Kidney (tissue), 14 donors: ENCODE results near the gene BACE2. TPM values are rescaled to one million over a fixed set of nuclear protein-coding genes. Genes with fewer than 3 reads are reported as not detected.

Source experiments
- DNase-seq, 5 donors: peaks; one replicate each; pipeline ENCODE4 v3.0.0-alpha.2; 2013 to 2020
- FAIRE-seq: peaks from 2 replicates; lab custom pipeline; 2012; peaks lifted over from hg19 to GRCh38; lab: Jason Lieb, UNC
- H3K27ac ChIP-seq, 2 donors: one replicate each; pipeline ENCODE4 v1.7.0; 2013; ENCODE audit warnings: low read depth in 2 of 2, low read length in 2 of 2, inconsistent platforms in 1 of 2
- H3K27me3 ChIP-seq: one replicate; pipeline ENCODE4 v1.7.1; 2013; ENCODE audit warnings: low read length, inconsistent platforms; ENCODE audit not compliant: control insufficient read depth, insufficient read depth
- H3K36me3 ChIP-seq, 3 donors: one replicate each; pipeline versions ENCODE4 v1.7.0 to v1.7.1; 2013; ENCODE audit warnings: low read length in 3 of 3, control low read depth in 1 of 3, inconsistent platforms in 1 of 3; ENCODE audit not compliant: insufficient read depth in 3 of 3, control insufficient read depth in 2 of 3
- H3K4me1 ChIP-seq, 3 donors: one replicate each; pipeline versions ENCODE4 v1.7.0 to v1.7.1; 2013; ENCODE audit warnings: low read length in 3 of 3, inconsistent platforms in 1 of 3, low read depth in 1 of 3; ENCODE audit not compliant: control insufficient read depth in 2 of 3, insufficient read depth in 2 of 3
- H3K4me3 ChIP-seq, 3 donors: one replicate each; pipeline versions ENCODE4 v1.7.0 to v1.8.1; 2013; ENCODE audit warnings: low read length in 3 of 3, control low read depth in 1 of 3, inconsistent platforms in 1 of 3
- H3K9ac ChIP-seq, 3 donors: one replicate each; pipeline versions ENCODE4 v1.7.0 to v1.7.1; 2013; ENCODE audit warnings: low read length in 3 of 3, control low read depth in 1 of 3, inconsistent platforms in 1 of 3
- H3K9me3 ChIP-seq, 3 donors: one replicate each; pipeline versions ENCODE4 v1.7.0 to v1.7.1; 2013; ENCODE audit warnings: low read length in 3 of 3, control low read depth in 1 of 3, inconsistent platforms in 1 of 3; ENCODE audit not compliant: control insufficient read depth in 2 of 3, insufficient read depth in 1 of 3
- intact Hi-C: fragments of 100-400 bp; cut with DNase I; formaldehyde crosslinking; loops from one replicate; pipeline ENCODE4 v1.11.1; 2022
- polyA plus RNA-seq: library from polyadenylated mRNA; stranded (reverse); fragments of 350-450 nt; fragmentation: Illumina TruSeq; extraction: RNeasy Lipid Tissue Mini Kit (QIAGEN cat#74804); gene quantifications from one replicate; pipeline ENCODE4 v1.2.3, GENCODE V29; 2014; ENCODE audit warnings: low read depth, low replicate concordance; ENCODE audit not compliant: insufficient read depth
- total RNA-seq: library from RNA; stranded (reverse); fragmentation: NEBNext Ultra II Directional; extraction: Animal tissue kit (Norgen Biotek cat#: 25700); gene quantifications from one replicate; pipeline ENCODE4 v1.2.1, GENCODE V29; 2021
- TF ChIP-seq, protein P1 (sequence below): IDR thresholded peaks from 3 replicates; pipeline ENCODE4 v1.5.1; 2012; ENCODE audit warnings: mild to moderate bottlenecking, moderate library complexity, borderline replicate concordance; ENCODE audit not compliant: insufficient read depth; ENCODE audit errors: extremely low read depth
- donor health status: control.
- donor health status: control.
- donor health status: control.
- donor health status: control.
- donor health status: control.
- donor health status: DM: yes; HTN: yes; CAD: no.
- donor health status: Normal renal cell carcinoma (clear cell type).

The BACE2 gene
- total and polyA plus RNA-seq, 2 donors from 2014 or later: 55.5 to 65.7 TPM

DNA sequence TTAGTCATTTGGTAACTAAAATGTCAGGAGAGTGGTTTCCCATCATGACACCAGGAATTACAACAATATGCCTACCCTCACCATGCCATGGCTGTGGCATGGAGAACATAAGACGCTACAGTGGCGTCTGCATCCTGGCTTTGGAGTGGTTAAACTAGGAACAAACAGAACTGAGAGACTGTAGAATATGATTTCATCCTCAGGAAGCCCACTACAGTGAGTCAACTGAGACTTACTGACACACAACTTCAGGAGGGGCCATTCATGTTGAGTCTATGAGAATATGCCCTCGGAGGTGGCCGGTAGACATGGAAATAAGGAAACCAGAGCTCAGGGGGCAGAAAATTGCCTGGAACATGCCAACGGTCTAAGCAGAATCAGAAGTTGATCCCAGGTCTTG is 5.9 kb upstream of the BACE2 start:
- TF ChIP-seq, protein P1, sequence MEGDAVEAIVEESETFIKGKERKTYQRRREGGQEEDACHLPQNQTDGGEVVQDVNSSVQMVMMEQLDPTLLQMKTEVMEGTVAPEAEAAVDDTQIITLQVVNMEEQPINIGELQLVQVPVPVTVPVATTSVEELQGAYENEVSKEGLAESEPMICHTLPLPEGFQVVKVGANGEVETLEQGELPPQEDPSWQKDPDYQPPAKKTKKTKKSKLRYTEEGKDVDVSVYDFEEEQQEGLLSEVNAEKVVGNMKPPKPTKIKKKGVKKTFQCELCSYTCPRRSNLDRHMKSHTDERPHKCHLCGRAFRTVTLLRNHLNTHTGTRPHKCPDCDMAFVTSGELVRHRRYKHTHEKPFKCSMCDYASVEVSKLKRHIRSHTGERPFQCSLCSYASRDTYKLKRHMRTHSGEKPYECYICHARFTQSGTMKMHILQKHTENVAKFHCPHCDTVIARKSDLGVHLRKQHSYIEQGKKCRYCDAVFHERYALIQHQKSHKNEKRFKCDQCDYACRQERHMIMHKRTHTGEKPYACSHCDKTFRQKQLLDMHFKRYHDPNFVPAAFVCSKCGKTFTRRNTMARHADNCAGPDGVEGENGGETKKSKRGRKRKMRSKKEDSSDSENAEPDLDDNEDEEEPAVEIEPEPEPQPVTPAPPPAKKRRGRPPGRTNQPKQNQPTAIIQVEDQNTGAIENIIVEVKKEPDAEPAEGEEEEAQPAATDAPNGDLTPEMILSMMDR: no peak

DNA sequence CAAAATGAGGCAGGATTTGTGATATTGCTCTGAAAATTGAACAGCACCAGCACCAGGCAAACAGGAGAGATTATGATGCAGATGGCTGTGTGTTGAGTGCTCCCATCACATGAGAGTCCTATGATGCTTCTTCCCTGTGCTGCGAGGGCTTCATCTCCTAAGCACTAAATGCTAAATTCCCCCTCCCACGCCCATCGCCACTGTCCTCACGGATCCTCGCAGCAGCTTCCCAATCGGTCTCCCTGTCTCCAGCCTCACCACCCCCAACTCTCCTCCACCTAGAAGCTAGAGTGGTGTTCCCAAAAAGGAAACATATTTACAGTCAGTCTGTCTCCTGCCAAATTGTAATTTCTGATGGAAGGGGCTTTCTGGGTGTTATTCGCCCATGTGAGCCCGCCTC is 4.9 kb upstream of the BACE2 start:
- no peak for DNase-seq
- TF ChIP-seq, protein P1: no peak
- Histone ChIP-seq H3K9me3 (no peaks in the 10 kb centered on the region), H3K36me3 (no peaks in the 10 kb centered on the region), H3K9ac (no peak overlapping the region), H3K4me1 (no peaks in the 10 kb centered on the region), H3K27ac (no peak overlapping the region), H3K27me3 (no peaks in the 10 kb centered on the region), H3K4me3 (no peak overlapping the region)
- FAIRE-seq: no peak
- intact Hi-C loops: no loop called here

More for the DNA sequence above, 5.9 kb upstream of the BACE2 start:
- no peaks in the 10 kb centered on the region for H3K36me3 ChIP-seq
- H3K4me3 ChIP-seq: no peak overlapping the region
- no peak overlapping the region for H3K27ac ChIP-seq
- no peaks in the 10 kb centered on the region for H3K9me3 ChIP-seq
- FAIRE-seq: no peak
- no peak for DNase-seq
- H3K4me1 ChIP-seq: no peaks in the 10 kb centered on the region
- intact Hi-C loops: no loop called here
- no peak overlapping the region for H3K9ac ChIP-seq
- no peaks in the 10 kb centered on the region for H3K27me3 ChIP-seq

DNA sequence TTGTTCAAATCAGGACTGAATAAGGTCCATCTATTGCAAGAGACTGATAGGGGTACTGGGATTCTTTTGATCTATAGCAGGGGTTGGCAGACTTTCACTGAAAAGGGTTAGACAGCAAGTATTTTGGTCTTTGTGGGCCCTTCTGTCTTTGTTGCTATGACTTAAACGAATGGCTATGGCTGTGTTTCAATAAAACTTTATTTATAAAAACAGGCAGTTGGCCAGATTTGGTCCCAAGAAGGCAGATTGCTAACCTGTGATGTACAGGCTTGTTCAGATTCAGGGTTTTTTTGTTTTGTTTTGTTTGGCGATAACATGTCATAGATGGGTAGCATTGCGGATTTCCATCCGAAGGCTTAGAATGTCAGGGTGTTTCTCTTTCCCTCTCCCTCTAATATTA is 3.9 kb upstream of the BACE2 start:
- H3K27ac ChIP-seq: no peak overlapping the region
- no peak for FAIRE-seq

More for the DNA sequence above, 3.9 kb upstream of the BACE2 start:
- intact Hi-C loops: no loop called here
- Histone ChIP-seq H3K9ac (no peak overlapping the region), H3K27me3 (no peaks in the 10 kb centered on the region), H3K4me3 (no peak overlapping the region), H3K9me3 (no peaks in the 10 kb centered on the region), H3K4me1 (peaks cover 0 to 1% (median 0%) of the 10 kb centered on the region in 3 donors), H3K36me3 (no peaks in the 10 kb centered on the region)
- no peak for DNase-seq
- TF ChIP-seq, protein P1: no peak
